Glomerular visceral epithelial cell (primary cell): ENCODE data around the gene CUTA.
"Not testable (repeated sequence)": the region's sequence is repeated elsewhere in the genome, so short reads cannot be mapped to it uniquely, and the experiment has no call there.

Experiments used
- DNase-seq: peaks from one replicate; pipeline ENCODE4 v3.0.0-alpha.2; 2016; ENCODE audit errors: extremely low spot score

Gene CUTA

GRCh38 chr6:33367715-33368025 is 50.2 kb downstream of the CUTA start:
- DNase-seq = not testable (repeated sequence)

GRCh38 chr6:33367009-33367714 is 50.7 kb downstream of the CUTA start:
- DNase-seq = no peak
